CD4-positive, alpha-beta T cell treated with Interleukin-10 for 1 hour (primary cell): ENCODE measurements around the gene HOXA5.

Experiments used
- DNase-seq: peaks from one replicate; pipeline ENCODE4 v3.0.0-alpha.2; 2020

The HOXA5 gene

GRCh38 chr7:27147199-27148030, 3.9 kb upstream of the HOXA5 start, which contains the start of gene HOXA6:
HOXA6 (minus strand) TSS chr7:27147774; CDS start chr7:27147749, 25 bp downstream.
- no peak for DNase-seq

GRCh38 chr7:27146491-27147198, 3.2 kb upstream of the HOXA5 start:
- no peak for DNase-seq

GRCh38 chr7:27145914-27146412, 2.5 kb upstream of the HOXA5 start:
- no peak for DNase-seq

GRCh38 chr7:27145165-27145913, 1.9 kb upstream of the HOXA5 start:
- DNase-seq = no peak

GRCh38 chr7:27144781-27145164, 1.3 kb upstream of the HOXA5 start:
- no peak for DNase-seq

- DNase-seq = no peak
Measured at GRCh38 chr7:27143950-27144780, 684 bp upstream of the HOXA5 start.

- no peak for DNase-seq
Measured at GRCh38 chr7:27142580-27143022, 880 bp downstream of the HOXA5 start.

- no peak for DNase-seq
Measured at GRCh38 chr7:27141923-27142579, 1.4 kb downstream of the HOXA5 start.

- DNase-seq = no peak
Measured at GRCh38 chr7:27141137-27141922, 2.2 kb downstream of the HOXA5 start.

GRCh38 chr7:27140126-27140857, 3.2 kb downstream of the HOXA5 start:
- no peak for DNase-seq

GRCh38 chr7:27139334-27140125, 4.0 kb downstream of the HOXA5 start:
- no peak for DNase-seq

GRCh38 chr7:27138985-27139333, 4.5 kb downstream of the HOXA5 start:
- DNase-seq = no peak

GRCh38 chr7:27138472-27138871, 5.0 kb downstream of the HOXA5 start:
- no peak for DNase-seq

- DNase-seq = no peak
Measured at GRCh38 chr7:27137640-27138315, 5.7 kb downstream of the HOXA5 start.

- no peak for DNase-seq
Measured at GRCh38 chr7:27134392-27134791, 9.1 kb downstream of the HOXA5 start.

- no peak for DNase-seq
Measured at GRCh38 chr7:27133409-27134231, 9.9 kb downstream of the HOXA5 start.

GRCh38 chr7:27132978-27133377, 10.5 kb downstream of the HOXA5 start:
- no peak for DNase-seq

- no peak for DNase-seq
Measured at GRCh38 chr7:27132214-27132613, 11.3 kb downstream of the HOXA5 start.
